HepG2 (cell line): Measurements from ENCODE around the gene ADAMTS15. TPM values are rescaled to one million over a fixed set of nuclear protein-coding genes. Genes with fewer than 3 reads are reported as not detected.
A peak's percentile ranks its signal among the peaks of the same experiment; 100 is the strongest.

Experiments used
- ASH2L ChIP-seq: fragments of 300-600, 200-600 bp; sonication (generic); IDR thresholded peaks from 2 replicates; pipeline ENCODE4 v1.7.0; 2017; ENCODE audit warnings: low read depth, mild to moderate bottlenecking, moderate library complexity, mixed read lengths, low read length; ENCODE audit not compliant: insufficient read length
- BATF2 ChIP-seq: sonication (generic); formaldehyde crosslinking; IDR thresholded peaks from 2 replicates; pipeline ENCODE4 v1.8.0; 2022; ENCODE audit warnings: mild to moderate bottlenecking, missing genetic modification reagents, moderate library complexity
- CAMTA2 ChIP-seq: sonication (generic); formaldehyde crosslinking; IDR thresholded peaks from 2 replicates; pipeline ENCODE4 v1.4.0; 2020; ENCODE audit warnings: mild to moderate bottlenecking, missing genetic modification reagents, borderline replicate concordance
- FOXA1 ChIP-seq, 2 experiments: fragments of 450-650 bp in 1 of 2; sonication (generic) in 1 of 2; formaldehyde crosslinking in 1 of 2; IDR thresholded peaks; 2 replicates each; pipeline versions ENCODE4 v1.4.0 to v1.6.1; 2016 to 2020; ENCODE audit warnings: missing genetic modification reagents in 1 of 2
- FOXC1 ChIP-seq: sonication (generic); formaldehyde crosslinking; IDR thresholded peaks from 2 replicates; pipeline ENCODE4 v1.8.0; 2022; ENCODE audit warnings: mild to moderate bottlenecking, missing genetic modification reagents, borderline replicate concordance
- GMEB2 ChIP-seq: IDR thresholded peaks from 2 replicates; pipeline ENCODE4 v1.6.1; 2016; ENCODE audit warnings: missing biosample characterization, missing genetic modification reagents, low read depth
- HDAC6 ChIP-seq: fragments of 200-600 bp; sonication (generic); IDR thresholded peaks from 2 replicates; pipeline ENCODE4 v1.7.0; 2017; ENCODE audit warnings: mild to moderate bottlenecking, antibody characterized with exemption, low read length, low read depth
- IRX3 ChIP-seq: sonication (generic); formaldehyde crosslinking; IDR thresholded peaks from 2 replicates; pipeline ENCODE4 v1.8.1; 2023; ENCODE audit warnings: mild to moderate bottlenecking, low read depth, missing genetic modification reagents, borderline replicate concordance
- KLF11 ChIP-seq: IDR thresholded peaks from 2 replicates; pipeline ENCODE4 v1.6.1; 2016; ENCODE audit warnings: missing compliant biosample characterization
- MBD4 ChIP-seq: IDR thresholded peaks from 2 replicates; pipeline ENCODE4 v1.6.1; 2012; ENCODE audit warnings: low read length, inconsistent platforms, borderline replicate concordance
- MIER2 ChIP-seq: IDR thresholded peaks from 2 replicates; pipeline ENCODE4 v1.6.1; 2016; ENCODE audit warnings: missing biosample characterization, missing genetic modification reagents
- PPARG ChIP-seq: conservative IDR thresholded peaks from 2 replicates; pipeline ENCODE4 v1.6.1; 2016; ENCODE audit warnings: missing biosample characterization, missing genetic modification reagents
- RAD21 ChIP-seq: fragments of 450-650 bp; formaldehyde crosslinking; IDR thresholded peaks from 2 replicates; pipeline ENCODE4 v1.5.0; 2020; ENCODE audit warnings: mild to moderate bottlenecking
- TIGD3 ChIP-seq: sonication (generic); formaldehyde crosslinking; IDR thresholded peaks from 2 replicates; pipeline ENCODE4 v1.5.1; 2020; ENCODE audit warnings: mild to moderate bottlenecking, missing genetic modification reagents, borderline replicate concordance
- ZHX2 ChIP-seq, 2 experiments: sonication (generic) in 1 of 2; formaldehyde crosslinking in 1 of 2; IDR thresholded peaks; 2 replicates each; pipeline versions ENCODE4 v1.6.1 to v1.9.0; 2014 to 2022; ENCODE audit warnings: antibody characterized with exemption in 1 of 2, borderline replicate concordance in 1 of 2, inconsistent platforms in 1 of 2, low read depth in 1 of 2, missing genetic modification reagents in 1 of 2
- ZNF382 ChIP-seq: sonication (generic); formaldehyde crosslinking; IDR thresholded peaks from 2 replicates; pipeline ENCODE4 v1.5.0; 2020; ENCODE audit warnings: missing genetic modification reagents, mild to moderate bottlenecking, borderline replicate concordance
- ZNF432 ChIP-seq: sonication (generic); formaldehyde crosslinking; IDR thresholded peaks from 2 replicates; pipeline ENCODE4 v1.5.0; 2020; ENCODE audit warnings: missing genetic modification reagents, mild to moderate bottlenecking, borderline replicate concordance
- ZNF460 ChIP-seq: sonication (generic); formaldehyde crosslinking; IDR thresholded peaks from 2 replicates; pipeline ENCODE4 v1.5.1; 2020; ENCODE audit warnings: missing genetic modification reagents, mild to moderate bottlenecking, borderline replicate concordance
- polyA plus RNA-seq, 8 experiments: library from polyadenylated mRNA; depleted of rRNA in 3 of 8; stranded (reverse) in 7 of 8; unstranded in 1 of 8; fragments of >200 nt; fragmentation: Illumina TruSeq in 4 of 8; extraction: Trizol in 4 of 8; gene quantifications; 2 replicates each; pipeline versions ENCODE4 v1.2.1 to v1.2.3, GENCODE V29; 2011 to 2016; ENCODE audit warnings: low read depth in 4 of 8, missing spikeins in 1 of 8, mixed read lengths in 1 of 8; ENCODE audit not compliant: insufficient read depth in 1 of 8
- total RNA-seq, 5 experiments: library from RNA; depleted of rRNA; stranded (reverse); fragments of >200 nt; fragmentation: Illumina TruSeq; extraction: Trizol; gene quantifications; 2 replicates each; pipeline ENCODE4 v1.2.3, GENCODE V29; 2016; ENCODE audit warnings: low read depth in 1 of 5

The ADAMTS15 gene
- total and polyA plus RNA-seq, 2 of the 13 experiments (the other 11 are each of a cell fraction or from before 2014, with no cell fraction given) = 0.01 to 0.02 TPM

- no peak for TF ChIP-seq GMEB2 (CRISPR knock-in tag)
- no peak for TF ChIP-seq IRX3 (CRISPR knock-in tag)
- TF ChIP-seq ZNF460 (CRISPR knock-in tag) = no peak
- no peak for TF ChIP-seq FOXA1 (IDR thresholded peaks at IDR 0.05)
- peak; percentile 50; the same call in 1 of the 2 replicates for TF ChIP-seq FOXA1 (CRISPR knock-in tag; IDR thresholded peaks at IDR 0.05)
- no peak for TF ChIP-seq ZNF432
- peak; percentile 76 for TF ChIP-seq PPARG (CRISPR knock-in tag)
- no peak for TF ChIP-seq ZHX2 (IDR thresholded peaks at IDR 0.05; ENCODE audit: low read depth)
- no peak for TF ChIP-seq ZHX2 (CRISPR knock-in tag; IDR thresholded peaks at IDR 0.05; ENCODE audit: borderline replicate concordance)
- TF ChIP-seq MBD4 = no peak
- no peak for TF ChIP-seq BATF2 (CRISPR knock-in tag)
- no peak for TF ChIP-seq FOXC1 (CRISPR knock-in tag)
- no peak for TF ChIP-seq TIGD3 (CRISPR knock-in tag)
- 0 out of 2 replicates have a peak, but pooled peaks have one; percentile 45 for TF ChIP-seq MIER2
- no peak for TF ChIP-seq CAMTA2 (CRISPR knock-in tag)
- no peak for TF ChIP-seq HDAC6
- peak; percentile 42 for TF ChIP-seq RAD21 (CRISPR knock-in tag)
- no peak for TF ChIP-seq ZNF382 (CRISPR knock-in tag)
- no peak for TF ChIP-seq KLF11 (CRISPR knock-in tag)
- TF ChIP-seq ASH2L = peak; percentile 37
Measured at GRCh38 chr11:130434521-130435223, 13.8 kb upstream of the ADAMTS15 start (continued).
